NCI-H526 treated with DMSO at 0.1 percent for 48 hours (cell line): ENCODE data around the gene KIAA1549.

Experiments used
- DNase-seq: peaks from one replicate; lab custom pipeline; 2025; lab: John Stamatoyannopoulos, UW

KIAA1549 gene

GRCh38 chr7:138975343-138976104 is 5.7 kb downstream of the KIAA1549 start:
- peak; percentile 32 for DNase-seq

GRCh38 chr7:138974675-138975292 is 6.4 kb downstream of the KIAA1549 start:
- DNase-seq: no peak

GRCh38 chr7:138974103-138974502 is 7.1 kb downstream of the KIAA1549 start:
- no peak for DNase-seq

GRCh38 chr7:138970952-138971351 is 10.2 kb downstream of the KIAA1549 start:
- DNase-seq: no peak

- no peak for DNase-seq
Observed at GRCh38 chr7:138970446-138970845, 10.7 kb downstream of the KIAA1549 start.

GRCh38 chr7:138967159-138967558 is 14.0 kb downstream of the KIAA1549 start:
- no peak for DNase-seq

GRCh38 chr7:138964624-138965436 is 16.4 kb downstream of the KIAA1549 start:
- no peak for DNase-seq

- DNase-seq: no peak
Observed at GRCh38 chr7:138963675-138964074, 17.5 kb downstream of the KIAA1549 start.

- DNase-seq: no peak
Observed at GRCh38 chr7:138962561-138963270, 18.5 kb downstream of the KIAA1549 start.

GRCh38 chr7:138961159-138961558 is 20.0 kb downstream of the KIAA1549 start:
- DNase-seq: no peak

GRCh38 chr7:138958391-138958956 is 22.7 kb downstream of the KIAA1549 start:
- no peak for DNase-seq

GRCh38 chr7:138957753-138958390 is 23.3 kb downstream of the KIAA1549 start:
- no peak for DNase-seq

- no peak for DNase-seq
Observed at GRCh38 chr7:138957217-138957616, 24.0 kb downstream of the KIAA1549 start.

GRCh38 chr7:138954545-138955475 is 26.4 kb downstream of the KIAA1549 start:
- no peak for DNase-seq

- DNase-seq: no peak
Observed at GRCh38 chr7:138952791-138953190, 28.4 kb downstream of the KIAA1549 start.

- DNase-seq: no peak
Observed at GRCh38 chr7:138951953-138952352, 29.2 kb downstream of the KIAA1549 start.

GRCh38 chr7:138949421-138950088 is 31.6 kb downstream of the KIAA1549 start:
- no peak for DNase-seq

GRCh38 chr7:138948403-138948802 is 32.8 kb downstream of the KIAA1549 start:
- DNase-seq: no peak

GRCh38 chr7:138945821-138946220 is 35.4 kb downstream of the KIAA1549 start:
- no peak for DNase-seq

- DNase-seq: no peak
Observed at GRCh38 chr7:138945154-138945553, 36.0 kb downstream of the KIAA1549 start.
